ENCODE results near the gene CLCN6. TPM values are rescaled to one million over a fixed set of nuclear protein-coding genes. Genes with fewer than 3 reads are reported as not detected.

The CLCN6 gene
- total and polyA plus RNA-seq, 2 of the 13 experiments (the other 11 are each of a cell fraction or from before 2014, with no cell fraction given) = 14.9 to 19.3 TPM

DNA sequence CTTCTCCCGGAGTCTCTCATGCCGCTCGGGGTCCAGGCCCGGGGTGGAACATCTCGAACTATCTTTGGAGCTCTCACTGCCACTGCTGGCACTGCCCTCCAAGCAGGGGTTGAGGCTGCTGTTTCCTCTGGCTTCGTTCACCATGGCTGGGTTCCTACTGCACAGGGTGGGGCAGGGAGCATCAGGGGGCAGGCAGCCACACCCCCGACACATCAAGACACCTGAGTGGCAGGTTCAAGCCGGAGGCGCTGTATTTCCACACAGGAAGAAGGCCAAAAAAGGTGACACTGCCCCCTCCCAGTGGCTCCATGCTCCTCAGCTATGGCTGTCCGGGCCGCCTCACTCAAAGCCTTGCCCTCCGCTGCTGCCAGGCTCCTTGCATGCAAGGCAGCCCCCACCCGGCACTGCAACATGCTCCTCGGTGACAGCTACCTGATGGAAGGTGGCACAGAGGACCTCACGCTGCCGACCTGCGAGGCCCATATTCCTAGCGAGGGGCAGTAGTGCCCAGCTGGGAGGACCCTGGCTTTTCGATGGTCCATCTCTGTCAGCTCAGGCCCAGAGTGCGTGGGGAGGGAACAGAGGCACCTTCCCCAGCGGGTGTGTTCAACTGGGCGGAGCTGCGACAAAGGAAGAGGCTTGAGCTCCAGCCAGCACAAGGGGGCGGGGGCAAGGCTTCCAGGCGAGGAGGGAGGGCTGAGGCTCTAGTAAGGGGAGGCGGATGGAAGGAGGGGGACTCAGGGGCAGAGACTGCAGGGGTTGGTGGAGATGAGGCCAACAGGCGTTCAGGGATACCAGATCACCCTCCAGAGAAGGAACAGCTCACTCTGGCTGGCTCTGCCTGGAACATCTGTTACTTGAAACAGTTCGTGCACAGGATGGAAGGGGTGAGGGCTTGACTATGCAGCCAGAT, 2.8 kb upstream of the CLCN6 start (continued):
- TF ChIP-seq GTF2F1 (IDR thresholded peaks at IDR 0.05; ENCODE audit: low read length) = no peak
- TF ChIP-seq, protein P1, sequence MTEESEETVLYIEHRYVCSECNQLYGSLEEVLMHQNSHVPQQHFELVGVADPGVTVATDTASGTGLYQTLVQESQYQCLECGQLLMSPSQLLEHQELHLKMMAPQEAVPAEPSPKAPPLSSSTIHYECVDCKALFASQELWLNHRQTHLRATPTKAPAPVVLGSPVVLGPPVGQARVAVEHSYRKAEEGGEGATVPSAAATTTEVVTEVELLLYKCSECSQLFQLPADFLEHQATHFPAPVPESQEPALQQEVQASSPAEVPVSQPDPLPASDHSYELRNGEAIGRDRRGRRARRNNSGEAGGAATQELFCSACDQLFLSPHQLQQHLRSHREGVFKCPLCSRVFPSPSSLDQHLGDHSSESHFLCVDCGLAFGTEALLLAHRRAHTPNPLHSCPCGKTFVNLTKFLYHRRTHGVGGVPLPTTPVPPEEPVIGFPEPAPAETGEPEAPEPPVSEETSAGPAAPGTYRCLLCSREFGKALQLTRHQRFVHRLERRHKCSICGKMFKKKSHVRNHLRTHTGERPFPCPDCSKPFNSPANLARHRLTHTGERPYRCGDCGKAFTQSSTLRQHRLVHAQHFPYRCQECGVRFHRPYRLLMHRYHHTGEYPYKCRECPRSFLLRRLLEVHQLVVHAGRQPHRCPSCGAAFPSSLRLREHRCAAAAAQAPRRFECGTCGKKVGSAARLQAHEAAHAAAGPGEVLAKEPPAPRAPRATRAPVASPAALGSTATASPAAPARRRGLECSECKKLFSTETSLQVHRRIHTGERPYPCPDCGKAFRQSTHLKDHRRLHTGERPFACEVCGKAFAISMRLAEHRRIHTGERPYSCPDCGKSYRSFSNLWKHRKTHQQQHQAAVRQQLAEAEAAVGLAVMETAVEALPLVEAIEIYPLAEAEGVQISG (CRISPR knock-in tag; IDR thresholded peaks at IDR 0.05) = no peak
- TF ChIP-seq MTF1 (CRISPR knock-in tag; IDR thresholded peaks at IDR 0.05) = no peak
- TF ChIP-seq SIN3B (IDR thresholded peaks at IDR 0.05; ENCODE audit: low read length) = no peak
- peak; percentile 91 for TF ChIP-seq ZSCAN25 (CRISPR knock-in tag; IDR thresholded peaks at IDR 0.05)
- TF ChIP-seq, protein P2, sequence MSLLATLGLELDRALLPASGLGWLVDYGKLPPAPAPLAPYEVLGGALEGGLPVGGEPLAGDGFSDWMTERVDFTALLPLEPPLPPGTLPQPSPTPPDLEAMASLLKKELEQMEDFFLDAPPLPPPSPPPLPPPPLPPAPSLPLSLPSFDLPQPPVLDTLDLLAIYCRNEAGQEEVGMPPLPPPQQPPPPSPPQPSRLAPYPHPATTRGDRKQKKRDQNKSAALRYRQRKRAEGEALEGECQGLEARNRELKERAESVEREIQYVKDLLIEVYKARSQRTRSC (CRISPR knock-in tag; IDR thresholded peaks at IDR 0.05; ENCODE audit: low read depth) = no peak
- peak; percentile 13; the same call in 1 of the 2 replicates for TF ChIP-seq GABPA (IDR thresholded peaks at IDR 0.05; ENCODE audit: low read depth, low read length)
- TF ChIP-seq GABPA (CRISPR knock-in tag; IDR thresholded peaks at IDR 0.05; ENCODE audit: low read depth) = 0 out of 2 replicates have a peak, but pooled peaks have one; percentile 41
- TF ChIP-seq ZNF20 (CRISPR knock-in tag; IDR thresholded peaks at IDR 0.05) = no peak
- no peak for TF ChIP-seq BRF2 (CRISPR knock-in tag; IDR thresholded peaks at IDR 0.05)
- no peak; the same call in 1 of the 2 replicates for TF ChIP-seq DPF2 (CRISPR knock-in tag; IDR thresholded peaks at IDR 0.05; ENCODE audit: borderline replicate concordance, low read depth)
- no peak; the same call in 1 of the 2 replicates for TF ChIP-seq ZNF768 (CRISPR knock-in tag; IDR thresholded peaks at IDR 0.05)
- TF ChIP-seq ZNF282 (IDR thresholded peaks at IDR 0.05; ENCODE audit: partially characterized antibody) = no peak
- peak; percentile 27; the same call in 1 of the 2 replicates for TF ChIP-seq NFE2L1 (CRISPR knock-in tag; IDR thresholded peaks at IDR 0.05; ENCODE audit: borderline replicate concordance)
- TF ChIP-seq MAFK (conservative IDR thresholded peaks at IDR 0.05 in 1 of 2, IDR thresholded peaks at IDR 0.05 in 1 of 2; ENCODE audit: low read length in 2 of 2) = no peak
- TF ChIP-seq MED1 (CRISPR knock-in tag; IDR thresholded peaks at IDR 0.05) = no peak
- TF ChIP-seq TAF1 (CRISPR knock-in tag; IDR thresholded peaks at IDR 0.05) = peak; percentile 16; the same call in 1 of the 2 replicates
- TF ChIP-seq BRD4 (CRISPR knock-in tag; IDR thresholded peaks at IDR 0.05) = no peak
- TF ChIP-seq MTA1 (CRISPR knock-in tag; IDR thresholded peaks at IDR 0.05; ENCODE audit: borderline replicate concordance) = 0 out of 2 replicates have a peak, but pooled peaks have one; percentile 11
- no peak for TF ChIP-seq MATR3 (CRISPR knock-in tag; IDR thresholded peaks at IDR 0.05)
- no peak for TF ChIP-seq ATF7 (IDR thresholded peaks at IDR 0.05)
- no peak for TF ChIP-seq ATF7 (CRISPR knock-in tag; IDR thresholded peaks at IDR 0.05)
- TF ChIP-seq ZNF280D (CRISPR knock-in tag; IDR thresholded peaks at IDR 0.05) = no peak

All from HepG2 (cell line).